ENCODE results near the gene OGFOD2.

- TF ChIP-seq SIN3A (IDR thresholded peaks at IDR 0.05; ENCODE audit: borderline replicate concordance, insufficient read depth, low read length) (no peak), REST (IDR thresholded peaks at IDR 0.05; ENCODE audit: insufficient read depth in 1 of 2, low read depth in 2 of 2, low read length in 2 of 2) (no peak), TAF1 (IDR thresholded peaks at IDR 0.05; ENCODE audit: borderline replicate concordance, insufficient read depth, low read length) (no peak)
Observed at GRCh38 chr12:122990561-122990960, 15.5 kb downstream of the OGFOD2 start.

All from PFSK-1 (cell line).